LNCAP (cell line): Measurements from ENCODE around the gene CGB1.

Experiments used
- TF ChIP-seq, protein P1 (sequence below): fragments of 450-650 bp; IDR thresholded peaks from 2 replicates; pipeline ENCODE4 v1.5.1; 2017; ENCODE audit warnings: mild to moderate bottlenecking

The CGB1 gene

DNA sequence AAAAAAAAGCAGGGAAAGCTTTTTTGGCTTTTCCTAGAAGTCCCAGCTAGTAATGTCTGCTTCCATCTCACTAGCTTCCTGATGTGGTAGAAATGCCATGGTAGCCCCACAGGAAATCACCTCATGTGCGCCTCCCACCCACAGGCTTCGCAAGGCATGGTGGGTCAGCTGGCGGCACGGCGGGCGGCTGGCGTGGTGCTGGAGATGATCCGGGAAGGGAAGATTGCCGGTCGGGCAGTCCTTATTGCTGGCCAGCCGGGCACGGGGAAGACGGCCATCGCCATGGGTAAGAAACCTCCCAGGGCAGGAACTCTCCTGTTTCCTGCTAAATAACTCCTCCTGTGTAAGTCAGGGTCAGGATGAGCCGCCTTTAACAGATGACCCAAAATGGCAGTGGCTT lies 32.6 kb downstream of the CGB1 start:
- TF ChIP-seq, protein P1, sequence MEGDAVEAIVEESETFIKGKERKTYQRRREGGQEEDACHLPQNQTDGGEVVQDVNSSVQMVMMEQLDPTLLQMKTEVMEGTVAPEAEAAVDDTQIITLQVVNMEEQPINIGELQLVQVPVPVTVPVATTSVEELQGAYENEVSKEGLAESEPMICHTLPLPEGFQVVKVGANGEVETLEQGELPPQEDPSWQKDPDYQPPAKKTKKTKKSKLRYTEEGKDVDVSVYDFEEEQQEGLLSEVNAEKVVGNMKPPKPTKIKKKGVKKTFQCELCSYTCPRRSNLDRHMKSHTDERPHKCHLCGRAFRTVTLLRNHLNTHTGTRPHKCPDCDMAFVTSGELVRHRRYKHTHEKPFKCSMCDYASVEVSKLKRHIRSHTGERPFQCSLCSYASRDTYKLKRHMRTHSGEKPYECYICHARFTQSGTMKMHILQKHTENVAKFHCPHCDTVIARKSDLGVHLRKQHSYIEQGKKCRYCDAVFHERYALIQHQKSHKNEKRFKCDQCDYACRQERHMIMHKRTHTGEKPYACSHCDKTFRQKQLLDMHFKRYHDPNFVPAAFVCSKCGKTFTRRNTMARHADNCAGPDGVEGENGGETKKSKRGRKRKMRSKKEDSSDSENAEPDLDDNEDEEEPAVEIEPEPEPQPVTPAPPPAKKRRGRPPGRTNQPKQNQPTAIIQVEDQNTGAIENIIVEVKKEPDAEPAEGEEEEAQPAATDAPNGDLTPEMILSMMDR: no peak

DNA sequence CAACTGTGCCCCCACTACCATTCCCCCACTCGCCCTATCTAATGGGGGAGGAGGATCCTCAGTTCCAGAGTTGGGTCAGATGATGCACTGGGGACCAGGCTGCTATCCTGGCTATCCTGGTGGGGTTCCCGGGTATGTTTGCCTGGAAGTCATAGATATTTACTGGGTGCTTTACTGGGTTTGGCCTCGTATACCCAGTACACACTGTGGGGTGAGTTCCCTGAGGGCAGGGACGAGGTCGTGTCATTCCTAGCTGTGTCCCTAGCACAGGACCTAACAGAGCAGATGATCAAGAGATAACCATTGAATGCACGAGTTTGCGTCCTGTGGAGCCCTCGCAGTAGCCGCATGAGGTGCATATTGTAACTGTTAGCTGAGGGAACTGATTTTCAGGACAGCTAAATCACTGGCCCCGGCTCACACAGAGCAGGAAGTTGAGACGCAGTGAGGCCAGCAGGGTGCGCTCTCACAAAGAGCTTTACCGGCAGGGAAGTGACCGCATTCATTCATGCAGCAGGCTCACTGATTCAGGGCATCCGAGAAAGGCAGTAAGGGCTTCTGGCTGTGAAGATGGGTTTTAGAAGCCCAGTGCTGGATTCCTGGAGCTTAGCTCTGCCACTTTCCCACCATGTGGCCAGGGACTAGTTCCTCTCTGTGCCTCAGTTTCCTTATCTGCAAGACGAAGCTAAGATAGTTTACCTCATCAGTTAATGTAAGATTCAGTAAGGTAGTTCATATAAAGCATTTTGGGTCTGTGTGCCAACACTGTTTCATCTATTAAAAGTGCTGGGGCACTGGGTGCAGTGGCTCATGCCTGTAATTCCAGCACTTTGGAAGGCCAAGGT lies 37.0 kb downstream of the CGB1 start:
- TF ChIP-seq, protein P1: peak; percentile 32; the same call in 1 of the 2 replicates

DNA sequence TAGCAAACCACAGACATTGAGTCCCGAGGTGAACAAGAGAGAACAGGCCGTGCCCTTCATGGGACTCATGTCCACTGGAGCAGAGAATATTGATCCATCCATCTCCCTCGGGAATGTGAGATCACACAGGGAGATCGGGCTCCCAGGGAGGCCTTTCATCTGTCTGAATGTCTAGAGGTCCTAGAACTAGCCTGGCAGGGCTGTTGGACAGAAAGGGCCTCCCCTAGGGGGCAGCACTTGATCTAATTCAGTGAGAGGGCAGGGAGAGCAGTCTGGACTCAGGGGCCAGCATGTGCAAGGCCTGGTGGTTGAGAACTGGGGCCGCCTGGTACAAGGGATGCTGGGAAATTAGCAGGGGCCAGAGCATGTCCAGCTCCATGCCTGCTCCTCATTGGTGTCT lies 38.7 kb downstream of the CGB1 start:
- TF ChIP-seq, protein P1: peak; percentile 29; the same call in 1 of the 2 replicates

DNA sequence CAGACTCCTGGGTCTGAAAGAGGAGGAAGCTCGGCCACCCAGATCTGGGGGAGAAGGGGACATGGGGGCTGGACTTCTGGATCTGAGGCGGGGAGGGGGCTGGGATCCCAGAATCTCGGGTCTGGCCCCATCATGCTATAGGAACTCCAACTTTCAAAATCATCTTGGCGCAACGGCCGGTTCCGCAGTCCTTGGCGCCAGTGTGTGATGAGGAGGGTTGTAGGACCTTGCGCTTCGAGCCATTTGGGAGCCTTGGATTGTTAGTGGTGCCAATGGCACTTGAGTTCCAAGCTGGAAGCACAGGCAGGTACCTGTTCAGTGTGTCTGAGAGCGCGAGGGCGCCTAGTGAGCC lies 42.7 kb downstream of the CGB1 start:
- TF ChIP-seq, protein P1: no peak

DNA sequence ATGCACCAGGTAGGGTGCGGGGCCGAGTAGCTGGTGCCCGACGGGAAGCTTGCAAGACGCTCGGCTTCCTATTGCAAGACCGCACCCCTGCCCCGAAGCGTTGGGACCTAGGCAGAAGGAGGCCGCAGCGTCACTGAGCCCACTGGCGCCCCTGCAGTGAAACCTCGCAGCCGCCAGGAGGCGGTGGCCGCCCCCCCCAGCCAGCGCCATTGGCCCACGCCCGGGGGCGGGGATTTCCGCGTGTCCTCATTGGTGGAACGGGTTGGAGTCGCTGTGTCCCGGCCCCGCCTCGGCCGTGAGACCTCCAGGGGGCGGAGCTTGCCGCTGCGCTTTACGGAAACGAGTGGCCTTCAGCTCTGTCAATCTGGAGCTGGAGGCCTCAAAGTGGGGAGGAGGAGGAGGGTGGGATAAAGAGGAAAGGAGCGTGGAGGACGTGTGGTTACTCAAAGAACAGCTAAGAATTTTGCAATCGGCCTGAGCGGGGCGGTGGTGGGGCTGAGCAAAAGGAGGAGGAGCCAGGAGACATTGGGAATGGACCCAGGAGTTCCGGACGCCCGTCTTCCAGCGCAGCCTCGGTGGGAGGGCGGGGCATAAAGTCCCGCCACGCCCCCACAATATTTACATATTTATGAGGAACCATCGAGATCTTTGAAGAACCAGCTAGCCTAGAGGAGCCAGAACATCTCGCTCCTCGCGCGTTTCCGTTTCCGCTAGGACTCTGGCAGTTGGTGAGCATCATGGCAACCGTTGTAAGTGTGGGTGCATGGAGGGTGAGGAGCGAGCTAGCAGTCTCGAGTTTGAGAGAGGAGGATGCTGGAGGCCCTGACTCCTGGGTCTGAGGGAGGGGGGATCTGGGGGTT lies 43.3 kb downstream of the CGB1 start, which contains the start of the genes GYS1 and RUVBL2:
Gene GYS1 (minus strand): TSS at position 135 of the 860 bp plus-strand sequence. CDS start 197 bp downstream, outside the sequence.
Gene RUVBL2 (plus strand): TSS at position 713 of the 860 bp plus-strand sequence. CDS start 25 bp downstream, at position 738.
- TF ChIP-seq, protein P1: peak; percentile 69

DNA sequence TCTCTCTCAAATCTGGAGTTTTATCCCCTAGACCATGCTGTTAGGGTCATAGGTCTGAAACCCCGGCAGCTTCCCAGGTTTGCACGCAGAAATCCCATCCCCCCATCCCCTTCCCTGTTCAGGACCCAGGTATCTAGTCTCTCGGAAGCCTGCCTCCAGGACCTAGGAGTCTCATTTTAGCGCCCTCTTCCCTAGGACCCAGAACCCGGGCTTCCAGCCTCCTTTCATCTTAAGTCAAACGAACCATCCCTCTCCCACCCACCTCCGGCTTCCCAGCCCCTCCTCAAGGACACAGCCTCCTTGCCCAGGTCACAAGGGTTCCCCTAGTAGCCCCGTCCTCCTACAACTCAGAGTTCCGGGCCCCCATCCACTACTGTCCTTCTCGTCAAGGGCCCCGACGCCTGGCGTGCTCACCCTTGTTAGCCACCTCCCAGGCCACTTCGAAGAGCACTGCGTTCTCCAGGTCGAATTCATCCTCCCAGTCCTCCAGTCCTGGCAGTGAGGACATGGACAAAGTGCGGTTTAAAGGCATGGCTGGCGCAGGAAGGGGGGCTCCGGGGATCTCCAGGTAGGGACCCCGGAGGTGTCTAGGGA lies 44.0 kb downstream of the CGB1 start:
- TF ChIP-seq, protein P1: no peak

DNA sequence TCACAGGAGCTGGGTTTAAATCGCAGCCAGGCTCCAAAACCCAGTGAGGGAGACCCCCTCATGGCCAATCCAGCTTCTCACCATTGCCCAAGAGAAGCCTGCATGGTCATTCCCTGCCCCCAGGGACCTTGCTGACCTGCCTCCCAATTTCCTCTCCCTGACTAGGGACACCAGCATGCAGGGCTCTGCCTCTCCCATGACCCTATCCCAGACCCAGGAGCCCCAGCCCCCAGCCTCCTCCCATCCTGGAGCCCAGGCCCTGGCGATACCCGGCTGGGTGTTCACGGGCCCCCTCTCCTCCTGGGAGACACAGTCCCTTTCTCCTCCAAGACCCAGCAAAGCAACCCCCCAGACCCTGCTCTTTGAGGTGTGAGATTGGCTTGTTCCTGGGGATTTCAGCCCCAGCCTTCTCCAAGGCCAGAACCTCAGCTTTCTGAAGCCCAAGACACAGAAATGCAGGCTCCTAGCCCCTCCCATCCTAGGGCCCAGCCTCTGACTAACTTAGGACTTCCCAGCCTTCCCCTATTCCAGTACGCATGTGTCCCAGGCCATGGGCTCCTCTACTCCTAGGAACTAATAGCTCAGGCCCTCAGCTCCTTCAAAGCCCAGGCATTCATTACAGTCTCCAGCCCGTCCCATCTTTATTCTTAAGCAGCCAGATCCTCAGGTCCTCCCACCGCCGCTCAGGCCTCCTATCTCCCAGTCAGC lies 44.7 kb downstream of the CGB1 start:
- TF ChIP-seq, protein P1: no peak
